HepG2 (cell line): ENCODE measurements around the gene CPT1A. TPM values are rescaled to one million over a fixed set of nuclear protein-coding genes. Genes with fewer than 3 reads are reported as not detected.
A peak's percentile ranks its signal among the peaks of the same experiment; 100 is the strongest.

Source experiments
- EEA1 ChIP-seq: sonication (generic); formaldehyde crosslinking; IDR thresholded peaks from 2 replicates; pipeline ENCODE4 v1.5.1; 2020; ENCODE audit warnings: mild to moderate bottlenecking, missing genetic modification reagents, borderline replicate concordance
- KDM5B ChIP-seq: sonication (generic); formaldehyde crosslinking; IDR thresholded peaks from 2 replicates; pipeline ENCODE4 v1.4.0; 2020; ENCODE audit warnings: missing genetic modification reagents, mild to moderate bottlenecking, borderline replicate concordance
- KIAA2018 ChIP-seq: sonication (generic); formaldehyde crosslinking; IDR thresholded peaks from 2 replicates; pipeline ENCODE4 v1.5.0; 2020; ENCODE audit warnings: mild to moderate bottlenecking, missing genetic modification reagents, borderline replicate concordance
- MTA1 ChIP-seq: sonication (generic); formaldehyde crosslinking; IDR thresholded peaks from 2 replicates; pipeline ENCODE4 v1.4.0; 2020; ENCODE audit warnings: missing genetic modification reagents, mild to moderate bottlenecking, borderline replicate concordance
- NFE2 ChIP-seq: sonication (generic); formaldehyde crosslinking; IDR thresholded peaks from 2 replicates; pipeline ENCODE4 v1.4.0; 2020; ENCODE audit warnings: missing genetic modification reagents
- SMYD3 ChIP-seq: sonication (generic); formaldehyde crosslinking; IDR thresholded peaks from 2 replicates; pipeline ENCODE4 v1.8.1; 2023; ENCODE audit warnings: mild to moderate bottlenecking, missing genetic modification reagents
- ZBTB33 ChIP-seq: sonication (generic); formaldehyde crosslinking; IDR thresholded peaks from 2 replicates; pipeline ENCODE4 v1.4.0; 2020; ENCODE audit warnings: missing genetic modification reagents
- ZFY ChIP-seq: sonication (generic); formaldehyde crosslinking; IDR thresholded peaks from 2 replicates; pipeline ENCODE4 v1.4.0; 2020; ENCODE audit warnings: missing genetic modification reagents
- ZNF281 ChIP-seq: sonication (generic); formaldehyde crosslinking; IDR thresholded peaks from 2 replicates; pipeline ENCODE4 v1.4.0; 2020; ENCODE audit warnings: missing genetic modification reagents, borderline replicate concordance
- ZNF468 ChIP-seq: sonication (generic); formaldehyde crosslinking; IDR thresholded peaks from 2 replicates; pipeline ENCODE4 v1.8.0; 2022; ENCODE audit warnings: mild to moderate bottlenecking, moderate library complexity, missing genetic modification reagents
- ZNF761 ChIP-seq: sonication (generic); formaldehyde crosslinking; conservative IDR thresholded peaks from 2 replicates; pipeline ENCODE4 v1.4.0; 2020; ENCODE audit warnings: mild to moderate bottlenecking, missing genetic modification reagents
- ZSCAN20 ChIP-seq: sonication (generic); formaldehyde crosslinking; IDR thresholded peaks from 2 replicates; pipeline ENCODE4 v1.4.0; 2020; ENCODE audit warnings: missing genetic modification reagents, mild to moderate bottlenecking, borderline replicate concordance
- polyA plus RNA-seq, 8 experiments: library from polyadenylated mRNA; depleted of rRNA in 3 of 8; stranded (reverse) in 7 of 8; unstranded in 1 of 8; fragments of >200 nt; fragmentation: Illumina TruSeq in 4 of 8; extraction: Trizol in 4 of 8; gene quantifications; 2 replicates each; pipeline versions ENCODE4 v1.2.1 to v1.2.3, GENCODE V29; 2011 to 2016; ENCODE audit warnings: low read depth in 4 of 8, missing spikeins in 1 of 8, mixed read lengths in 1 of 8; ENCODE audit not compliant: insufficient read depth in 1 of 8
- total RNA-seq, 5 experiments: library from RNA; depleted of rRNA; stranded (reverse); fragments of >200 nt; fragmentation: Illumina TruSeq; extraction: Trizol; gene quantifications; 2 replicates each; pipeline ENCODE4 v1.2.3, GENCODE V29; 2016; ENCODE audit warnings: low read depth in 1 of 5

The CPT1A gene
- total and polyA plus RNA-seq, 2 of the 13 experiments (the other 11 are each of a cell fraction or from before 2014, with no cell fraction given) = 7.0 to 7.1 TPM

GRCh38 chr11:68843703-68844312 lies 2.1 kb upstream of the CPT1A start (continued):
- TF ChIP-seq ZNF281 (CRISPR knock-in tag) (no peak; the same call in 1 of the 2 replicates), ZBTB33 (peak; percentile 79), KDM5B (CRISPR knock-in tag) (peak; percentile 70; the same call in 1 of the 2 replicates), SMYD3 (CRISPR knock-in tag) (0 out of 2 replicates have a peak, but pooled peaks have one; percentile 57), ZNF468 (no peak), ZFY (CRISPR knock-in tag) (no peak; the same call in 1 of the 2 replicates), EEA1 (CRISPR knock-in tag) (peak; percentile 42; the same call in 1 of the 2 replicates), NFE2 (CRISPR knock-in tag) (no peak), ZNF761 (CRISPR knock-in tag) (0 out of 2 replicates have a peak, but pooled peaks have one; percentile 26), ZSCAN20 (CRISPR knock-in tag) (no peak), KIAA2018 (CRISPR knock-in tag) (no peak), MTA1 (peak; percentile 90; the same call in 1 of the 2 replicates)
